ENCODE measurements around the gene AKIRIN2.

The AKIRIN2 gene

DNA sequence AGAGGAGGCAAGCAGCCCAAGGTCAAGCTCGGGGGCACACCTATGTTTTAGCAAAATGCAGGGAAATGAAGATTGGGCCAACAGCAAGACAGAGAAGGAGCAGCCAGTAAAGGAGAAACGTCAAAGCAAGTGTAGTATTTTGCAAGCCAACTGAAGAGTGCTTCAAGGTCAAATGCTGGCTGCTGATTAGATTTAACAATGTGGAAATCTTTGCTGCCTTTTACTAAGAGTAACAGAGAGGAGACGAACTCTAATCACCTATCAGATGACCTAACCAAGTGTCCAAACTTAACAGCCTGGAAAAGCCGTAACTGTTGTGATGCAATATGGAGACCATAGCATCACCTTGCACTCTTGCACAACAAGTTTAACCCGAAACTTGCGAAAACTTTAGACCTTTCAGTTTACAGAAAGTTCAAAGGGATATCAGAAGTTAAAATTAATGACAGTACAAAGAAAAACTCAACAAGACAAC, 30.4 kb downstream of the AKIRIN2 start:
- peaks cover 39% of the 10 kb centered on the region for H3K36me3 ChIP-seq (ENCODE audit: insufficient read depth, low read length)
- H3K9ac ChIP-seq (ENCODE audit: low read depth, low read length, poor library complexity, severe bottlenecking) = no peak overlapping the region
- H3K27me3 ChIP-seq (ENCODE audit: insufficient read depth, low read length, poor library complexity, severe bottlenecking) = no peaks in the 10 kb centered on the region
- no peaks in the 10 kb centered on the region for H3K9me3 ChIP-seq (ENCODE audit: insufficient read depth, low read depth, low read length)
- no peaks in the 10 kb centered on the region for H3K79me2 ChIP-seq (ENCODE audit: insufficient read depth, low read length)
- H3K4me2 ChIP-seq (ENCODE audit: low read depth, low read length, poor library complexity, severe bottlenecking) = no peak overlapping the region
- no peaks in the 10 kb centered on the region for H3K4me1 ChIP-seq (ENCODE audit: insufficient read depth, low read length, poor library complexity, severe bottlenecking)
- no peak overlapping the region for H3K4me3 ChIP-seq (ENCODE audit: low read length, poor library complexity, severe bottlenecking)
- H4K20me1 ChIP-seq (ENCODE audit: insufficient read depth, low read length, poor library complexity, severe bottlenecking) = no peaks in the 10 kb centered on the region
- no peak overlapping the region for H2AFZ ChIP-seq (ENCODE audit: low read length)
- H3K9me2 ChIP-seq (replicated peaks; ENCODE audit: low read depth, low read length) = no peaks in the 10 kb centered on the region
- TF ChIP-seq, protein P1, sequence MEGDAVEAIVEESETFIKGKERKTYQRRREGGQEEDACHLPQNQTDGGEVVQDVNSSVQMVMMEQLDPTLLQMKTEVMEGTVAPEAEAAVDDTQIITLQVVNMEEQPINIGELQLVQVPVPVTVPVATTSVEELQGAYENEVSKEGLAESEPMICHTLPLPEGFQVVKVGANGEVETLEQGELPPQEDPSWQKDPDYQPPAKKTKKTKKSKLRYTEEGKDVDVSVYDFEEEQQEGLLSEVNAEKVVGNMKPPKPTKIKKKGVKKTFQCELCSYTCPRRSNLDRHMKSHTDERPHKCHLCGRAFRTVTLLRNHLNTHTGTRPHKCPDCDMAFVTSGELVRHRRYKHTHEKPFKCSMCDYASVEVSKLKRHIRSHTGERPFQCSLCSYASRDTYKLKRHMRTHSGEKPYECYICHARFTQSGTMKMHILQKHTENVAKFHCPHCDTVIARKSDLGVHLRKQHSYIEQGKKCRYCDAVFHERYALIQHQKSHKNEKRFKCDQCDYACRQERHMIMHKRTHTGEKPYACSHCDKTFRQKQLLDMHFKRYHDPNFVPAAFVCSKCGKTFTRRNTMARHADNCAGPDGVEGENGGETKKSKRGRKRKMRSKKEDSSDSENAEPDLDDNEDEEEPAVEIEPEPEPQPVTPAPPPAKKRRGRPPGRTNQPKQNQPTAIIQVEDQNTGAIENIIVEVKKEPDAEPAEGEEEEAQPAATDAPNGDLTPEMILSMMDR (conservative IDR thresholded peaks at IDR 0.05; ENCODE audit: low read length) = no peak
- no peak for TF ChIP-seq EZH2phosphoT487 (IDR thresholded peaks at IDR 0.05; ENCODE audit: borderline replicate concordance)
- H3F3A ChIP-seq (ENCODE audit: low read depth) = no peaks in the 10 kb centered on the region; the same call in 1 of the 2 replicates

DNA sequence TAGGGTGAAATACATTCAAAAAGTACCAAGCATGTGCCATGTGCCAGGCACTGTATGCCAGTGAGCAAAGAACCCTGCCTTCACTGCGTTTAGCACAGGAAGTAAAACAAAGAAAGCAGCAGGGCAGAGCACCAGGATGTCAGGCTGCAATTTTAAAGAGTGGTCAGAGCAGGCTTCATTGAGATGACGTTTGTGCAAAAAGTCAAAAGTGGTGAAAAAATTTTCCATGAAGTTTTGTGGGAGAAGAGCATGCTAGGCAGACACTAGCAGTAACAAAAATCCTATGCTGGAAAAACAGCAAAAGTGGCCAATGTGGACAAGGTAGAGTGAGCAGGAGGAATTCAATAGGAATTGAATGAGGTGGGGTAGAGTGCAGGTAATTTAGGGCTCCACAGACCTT, 31.3 kb downstream of the AKIRIN2 start:
- H4K20me1 ChIP-seq (ENCODE audit: insufficient read depth, low read length, poor library complexity, severe bottlenecking) = no peaks in the 10 kb centered on the region
- H2AFZ ChIP-seq (ENCODE audit: low read length) = no peak overlapping the region
- no peaks in the 10 kb centered on the region for H3K27me3 ChIP-seq (ENCODE audit: insufficient read depth, low read length, poor library complexity, severe bottlenecking)
- H3K4me1 ChIP-seq (ENCODE audit: insufficient read depth, low read length, poor library complexity, severe bottlenecking) = no peaks in the 10 kb centered on the region
- H3K4me3 ChIP-seq (ENCODE audit: low read length, poor library complexity, severe bottlenecking) = no peak overlapping the region
- no peaks in the 10 kb centered on the region; the same call in 1 of the 2 replicates for H3F3A ChIP-seq (ENCODE audit: low read depth)
- no peak overlapping the region for H3K4me2 ChIP-seq (ENCODE audit: low read depth, low read length, poor library complexity, severe bottlenecking)
- no peak overlapping the region for H3K9ac ChIP-seq (ENCODE audit: low read depth, low read length, poor library complexity, severe bottlenecking)
- no peaks in the 10 kb centered on the region for H3K9me2 ChIP-seq (replicated peaks; ENCODE audit: low read depth, low read length)
- TF ChIP-seq EZH2phosphoT487 (IDR thresholded peaks at IDR 0.05; ENCODE audit: borderline replicate concordance) = no peak
- TF ChIP-seq, protein P1 (conservative IDR thresholded peaks at IDR 0.05; ENCODE audit: low read length) = no peak
- peaks cover 36% of the 10 kb centered on the region for H3K36me3 ChIP-seq (ENCODE audit: insufficient read depth, low read length)
- H3K79me2 ChIP-seq (ENCODE audit: insufficient read depth, low read length) = no peaks in the 10 kb centered on the region
- H3K9me3 ChIP-seq (ENCODE audit: insufficient read depth, low read depth, low read length) = no peaks in the 10 kb centered on the region

DNA sequence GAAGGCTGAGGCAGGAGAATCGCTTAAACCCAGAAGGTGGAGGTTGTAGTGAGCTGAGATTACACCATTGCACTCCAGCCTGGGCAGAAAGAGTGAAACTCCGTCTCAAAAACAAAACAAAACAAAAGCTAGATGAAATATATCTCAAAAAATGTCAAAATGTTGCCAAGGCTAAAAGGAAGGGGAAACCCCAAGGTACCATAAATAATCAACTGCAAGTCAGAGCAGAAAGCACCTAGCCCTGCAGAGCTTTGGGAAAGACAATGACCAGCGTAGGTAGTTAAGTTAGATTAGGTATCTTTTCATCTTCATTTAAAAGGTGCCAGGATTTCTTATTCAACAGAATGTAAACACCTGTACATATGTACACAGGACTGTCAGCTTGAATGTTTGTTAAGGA, 33.0 kb downstream of the AKIRIN2 start:
- H3K9me2 ChIP-seq (replicated peaks; ENCODE audit: low read depth, low read length) = no peaks in the 10 kb centered on the region
- H3F3A ChIP-seq (ENCODE audit: low read depth) = no peaks in the 10 kb centered on the region; the same call in 1 of the 2 replicates
- no peaks in the 10 kb centered on the region for H3K4me1 ChIP-seq (ENCODE audit: insufficient read depth, low read length, poor library complexity, severe bottlenecking)
- H4K20me1 ChIP-seq (ENCODE audit: insufficient read depth, low read length, poor library complexity, severe bottlenecking) = no peaks in the 10 kb centered on the region
- H3K9ac ChIP-seq (ENCODE audit: low read depth, low read length, poor library complexity, severe bottlenecking) = no peak overlapping the region
- H3K36me3 ChIP-seq (ENCODE audit: insufficient read depth, low read length) = peaks cover 26% of the 10 kb centered on the region; the same call in 1 of the 2 replicates
- no peaks in the 10 kb centered on the region for H3K79me2 ChIP-seq (ENCODE audit: insufficient read depth, low read length)
- H3K27me3 ChIP-seq (ENCODE audit: insufficient read depth, low read length, poor library complexity, severe bottlenecking) = no peaks in the 10 kb centered on the region
- H2AFZ ChIP-seq (ENCODE audit: low read length) = no peak overlapping the region
- TF ChIP-seq, protein P1 (conservative IDR thresholded peaks at IDR 0.05; ENCODE audit: low read length) = no peak
- no peak for TF ChIP-seq EZH2phosphoT487 (IDR thresholded peaks at IDR 0.05; ENCODE audit: borderline replicate concordance)
- H3K4me2 ChIP-seq (ENCODE audit: low read depth, low read length, poor library complexity, severe bottlenecking) = no peak overlapping the region
- no peaks in the 10 kb centered on the region for H3K9me3 ChIP-seq (ENCODE audit: insufficient read depth, low read depth, low read length)
- H3K4me3 ChIP-seq (ENCODE audit: low read length, poor library complexity, severe bottlenecking) = no peak overlapping the region

Measured in Loucy (cell line).